ENCODE measurements around the gene MAP3K7. TPM values are rescaled to one million over a fixed set of nuclear protein-coding genes. Genes with fewer than 3 reads are reported as not detected.

MAP3K7 gene
- polyA plus RNA-seq, 2 donors, result 8.4 to 10.0 TPM

GRCh38 chr6:90557006-90557405 is 29.9 kb downstream of the MAP3K7 start:
- Histone ChIP-seq H3K4me1 (ENCODE audit: control insufficient read depth in 2 of 2, insufficient read depth in 2 of 2, low read length in 1 of 2) (no peaks in the 10 kb centered on the region), H3K27ac (ENCODE audit: low read depth in 2 of 2, low read length in 1 of 2) (no peak overlapping the region), H3K4me3 (ENCODE audit: low read depth in 1 of 2, low read length in 2 of 2) (no peak overlapping the region), H3K27me3 (ENCODE audit: control insufficient read depth in 1 of 2, insufficient read depth in 2 of 2, low read length in 2 of 2) (no peaks in the 10 kb centered on the region), H3K36me3 (ENCODE audit: control insufficient read depth in 2 of 2, insufficient read depth in 2 of 2, low read length in 1 of 2) (peaks cover 0 to 3% of the 10 kb centered on the region in 2 donors), H3K9me3 (ENCODE audit: control insufficient read depth in 2 of 2, insufficient read depth in 1 of 2, low read depth in 1 of 2, low read length in 1 of 2) (no peaks in the 10 kb centered on the region)
- 94 to 99% methylated on average over 1 of the region's 1 CpG for WGBS, 2 donors

GRCh38 chr6:90547991-90548390 is 38.9 kb downstream of the MAP3K7 start:
- 90 to 91% methylated on average over 2 of the region's 2 CpGs for WGBS, 2 donors
- Histone ChIP-seq H3K9me3 (ENCODE audit: control insufficient read depth in 2 of 2, insufficient read depth in 1 of 2, low read depth in 1 of 2, low read length in 1 of 2) (no peaks in the 10 kb centered on the region), H3K27me3 (ENCODE audit: control insufficient read depth in 1 of 2, insufficient read depth in 2 of 2, low read length in 2 of 2) (no peaks in the 10 kb centered on the region), H3K4me3 (ENCODE audit: low read depth in 1 of 2, low read length in 2 of 2) (no peak overlapping the region), H3K27ac (ENCODE audit: low read depth in 2 of 2, low read length in 1 of 2) (no peak overlapping the region), H3K4me1 (ENCODE audit: control insufficient read depth in 2 of 2, insufficient read depth in 2 of 2, low read length in 1 of 2) (no peaks in the 10 kb centered on the region), H3K36me3 (ENCODE audit: control insufficient read depth in 2 of 2, insufficient read depth in 2 of 2, low read length in 1 of 2) (peaks cover 7 to 8% of the 10 kb centered on the region in 2 donors)

GRCh38 chr6:90547079-90547478 is 39.8 kb downstream of the MAP3K7 start:
- Histone ChIP-seq H3K9me3 (ENCODE audit: control insufficient read depth in 2 of 2, insufficient read depth in 1 of 2, low read depth in 1 of 2, low read length in 1 of 2) (no peaks in the 10 kb centered on the region), H3K27ac (ENCODE audit: low read depth in 2 of 2, low read length in 1 of 2) (no peak overlapping the region), H3K4me1 (ENCODE audit: control insufficient read depth in 2 of 2, insufficient read depth in 2 of 2, low read length in 1 of 2) (no peaks in the 10 kb centered on the region), H3K36me3 (ENCODE audit: control insufficient read depth in 2 of 2, insufficient read depth in 2 of 2, low read length in 1 of 2) (peaks cover 6 to 8% of the 10 kb centered on the region in 2 donors), H3K4me3 (ENCODE audit: low read depth in 1 of 2, low read length in 2 of 2) (no peak overlapping the region), H3K27me3 (ENCODE audit: control insufficient read depth in 1 of 2, insufficient read depth in 2 of 2, low read length in 2 of 2) (no peaks in the 10 kb centered on the region)
- WGBS, 2 donors, result 80 to 83% methylated on average over 4 of the region's 4 CpGs

GRCh38 chr6:90545448-90545847 is 41.4 kb downstream of the MAP3K7 start:
- no peaks in the 10 kb centered on the region for H3K4me1 ChIP-seq (ENCODE audit: control insufficient read depth in 2 of 2, insufficient read depth in 2 of 2, low read length in 1 of 2)
- no peaks in the 10 kb centered on the region for H3K9me3 ChIP-seq (ENCODE audit: control insufficient read depth in 2 of 2, insufficient read depth in 1 of 2, low read depth in 1 of 2, low read length in 1 of 2)
- no peak overlapping the region for H3K27ac ChIP-seq (ENCODE audit: low read depth in 2 of 2, low read length in 1 of 2)
- peaks cover 6 to 8% of the 10 kb centered on the region in 2 donors for H3K36me3 ChIP-seq (ENCODE audit: control insufficient read depth in 2 of 2, insufficient read depth in 2 of 2, low read length in 1 of 2)
- WGBS, 2 donors, result 94 to 98% methylated on average over 3 of the region's 3 CpGs
- no peak overlapping the region for H3K4me3 ChIP-seq (ENCODE audit: low read depth in 1 of 2, low read length in 2 of 2)
- no peaks in the 10 kb centered on the region for H3K27me3 ChIP-seq (ENCODE audit: control insufficient read depth in 1 of 2, insufficient read depth in 2 of 2, low read length in 2 of 2)

- Histone ChIP-seq H3K9me3 (ENCODE audit: control insufficient read depth in 2 of 2, insufficient read depth in 1 of 2, low read depth in 1 of 2, low read length in 1 of 2) (no peaks in the 10 kb centered on the region), H3K36me3 (ENCODE audit: control insufficient read depth in 2 of 2, insufficient read depth in 2 of 2, low read length in 1 of 2) (peaks cover 6 to 8% of the 10 kb centered on the region in 2 donors), H3K4me1 (ENCODE audit: control insufficient read depth in 2 of 2, insufficient read depth in 2 of 2, low read length in 1 of 2) (no peaks in the 10 kb centered on the region), H3K27me3 (ENCODE audit: control insufficient read depth in 1 of 2, insufficient read depth in 2 of 2, low read length in 2 of 2) (no peaks in the 10 kb centered on the region), H3K4me3 (ENCODE audit: low read depth in 1 of 2, low read length in 2 of 2) (no peak overlapping the region), H3K27ac (ENCODE audit: low read depth in 2 of 2, low read length in 1 of 2) (no peak overlapping the region)
- 92 to 95% methylated on average over 4 of the region's 4 CpGs for WGBS, 2 donors
These were observed 42.1 kb downstream of the MAP3K7 start for GRCh38 chr6:90544741-90545140.

- Histone ChIP-seq H3K9me3 (ENCODE audit: control insufficient read depth in 2 of 2, insufficient read depth in 1 of 2, low read depth in 1 of 2, low read length in 1 of 2) (no peaks in the 10 kb centered on the region), H3K27ac (ENCODE audit: low read depth in 2 of 2, low read length in 1 of 2) (no peak overlapping the region), H3K4me3 (ENCODE audit: low read depth in 1 of 2, low read length in 2 of 2) (no peak overlapping the region), H3K36me3 (ENCODE audit: control insufficient read depth in 2 of 2, insufficient read depth in 2 of 2, low read length in 1 of 2) (peaks cover 6 to 7% of the 10 kb centered on the region in 2 donors), H3K4me1 (ENCODE audit: control insufficient read depth in 2 of 2, insufficient read depth in 2 of 2, low read length in 1 of 2) (no peaks in the 10 kb centered on the region), H3K27me3 (ENCODE audit: control insufficient read depth in 1 of 2, insufficient read depth in 2 of 2, low read length in 2 of 2) (no peaks in the 10 kb centered on the region)
These were observed 42.8 kb downstream of the MAP3K7 start for GRCh38 chr6:90544081-90544480.

- WGBS, 2 donors, result 94 to 97% methylated on average over 3 of the region's 3 CpGs
- Histone ChIP-seq H3K9me3 (ENCODE audit: control insufficient read depth in 2 of 2, insufficient read depth in 1 of 2, low read depth in 1 of 2, low read length in 1 of 2) (no peaks in the 10 kb centered on the region), H3K27ac (ENCODE audit: low read depth in 2 of 2, low read length in 1 of 2) (no peak overlapping the region), H3K4me1 (ENCODE audit: control insufficient read depth in 2 of 2, insufficient read depth in 2 of 2, low read length in 1 of 2) (no peaks in the 10 kb centered on the region), H3K36me3 (ENCODE audit: control insufficient read depth in 2 of 2, insufficient read depth in 2 of 2, low read length in 1 of 2) (peaks cover 0 to 5% of the 10 kb centered on the region in 2 donors), H3K27me3 (ENCODE audit: control insufficient read depth in 1 of 2, insufficient read depth in 2 of 2, low read length in 2 of 2) (no peaks in the 10 kb centered on the region), H3K4me3 (ENCODE audit: low read depth in 1 of 2, low read length in 2 of 2) (no peak overlapping the region)
These were observed 45.7 kb downstream of the MAP3K7 start for GRCh38 chr6:90541221-90541620.

GRCh38 chr6:90538278-90539046 is 48.4 kb downstream of the MAP3K7 start:
- Histone ChIP-seq H3K36me3 (ENCODE audit: control insufficient read depth in 2 of 2, insufficient read depth in 2 of 2, low read length in 1 of 2) (peaks cover 0 to 2% of the 10 kb centered on the region in 2 donors), H3K4me1 (ENCODE audit: control insufficient read depth in 2 of 2, insufficient read depth in 2 of 2, low read length in 1 of 2) (no peaks in the 10 kb centered on the region), H3K9me3 (ENCODE audit: control insufficient read depth in 2 of 2, insufficient read depth in 1 of 2, low read depth in 1 of 2, low read length in 1 of 2) (no peaks in the 10 kb centered on the region), H3K27me3 (ENCODE audit: control insufficient read depth in 1 of 2, insufficient read depth in 2 of 2, low read length in 2 of 2) (no peaks in the 10 kb centered on the region), H3K27ac (ENCODE audit: low read depth in 2 of 2, low read length in 1 of 2) (no peak overlapping the region), H3K4me3 (ENCODE audit: low read depth in 1 of 2, low read length in 2 of 2) (no peak overlapping the region)
- 54 to 71% methylated on average over 4 of the region's 4 CpGs for WGBS, 2 donors

- H3K27me3 ChIP-seq (ENCODE audit: control insufficient read depth in 1 of 2, insufficient read depth in 2 of 2, low read length in 2 of 2), result no peaks in the 10 kb centered on the region
- no peaks in the 10 kb centered on the region for H3K4me1 ChIP-seq (ENCODE audit: control insufficient read depth in 2 of 2, insufficient read depth in 2 of 2, low read length in 1 of 2)
- 81 to 87% methylated on average over 3 of the region's 3 CpGs for WGBS, 2 donors
- no peaks in the 10 kb centered on the region for H3K9me3 ChIP-seq (ENCODE audit: control insufficient read depth in 2 of 2, insufficient read depth in 1 of 2, low read depth in 1 of 2, low read length in 1 of 2)
- H3K27ac ChIP-seq (ENCODE audit: low read depth in 2 of 2, low read length in 1 of 2), result no peak overlapping the region
- H3K36me3 ChIP-seq (ENCODE audit: control insufficient read depth in 2 of 2, insufficient read depth in 2 of 2, low read length in 1 of 2), result peaks cover 0 to 8% of the 10 kb centered on the region in 2 donors
- H3K4me3 ChIP-seq (ENCODE audit: low read depth in 1 of 2, low read length in 2 of 2), result no peak overlapping the region
These were observed 49.1 kb downstream of the MAP3K7 start for GRCh38 chr6:90537723-90538258.

- 85 to 92% methylated on average over 4 of the region's 4 CpGs for WGBS, 2 donors
- Histone ChIP-seq H3K36me3 (ENCODE audit: control insufficient read depth in 2 of 2, insufficient read depth in 2 of 2, low read length in 1 of 2) (peaks cover 0 to 8% of the 10 kb centered on the region in 2 donors), H3K27ac (ENCODE audit: low read depth in 2 of 2, low read length in 1 of 2) (no peak overlapping the region), H3K27me3 (ENCODE audit: control insufficient read depth in 1 of 2, insufficient read depth in 2 of 2, low read length in 2 of 2) (no peaks in the 10 kb centered on the region), H3K9me3 (ENCODE audit: control insufficient read depth in 2 of 2, insufficient read depth in 1 of 2, low read depth in 1 of 2, low read length in 1 of 2) (no peaks in the 10 kb centered on the region), H3K4me3 (ENCODE audit: low read depth in 1 of 2, low read length in 2 of 2) (no peak overlapping the region), H3K4me1 (ENCODE audit: control insufficient read depth in 2 of 2, insufficient read depth in 2 of 2, low read length in 1 of 2) (no peaks in the 10 kb centered on the region)
These were observed 49.8 kb downstream of the MAP3K7 start for GRCh38 chr6:90537027-90537426.

All from esophagus (tissue), 2 donors.